ENCODE results near the gene LRRTM1. TPM values are rescaled to one million over a fixed set of nuclear protein-coding genes. Genes with fewer than 3 reads are reported as not detected.
A peak's percentile ranks its signal among the peaks of the same experiment; 100 is the strongest.

Gene LRRTM1
- total RNA-seq, 1 experiment from 2014 or later = not detected

DNA sequence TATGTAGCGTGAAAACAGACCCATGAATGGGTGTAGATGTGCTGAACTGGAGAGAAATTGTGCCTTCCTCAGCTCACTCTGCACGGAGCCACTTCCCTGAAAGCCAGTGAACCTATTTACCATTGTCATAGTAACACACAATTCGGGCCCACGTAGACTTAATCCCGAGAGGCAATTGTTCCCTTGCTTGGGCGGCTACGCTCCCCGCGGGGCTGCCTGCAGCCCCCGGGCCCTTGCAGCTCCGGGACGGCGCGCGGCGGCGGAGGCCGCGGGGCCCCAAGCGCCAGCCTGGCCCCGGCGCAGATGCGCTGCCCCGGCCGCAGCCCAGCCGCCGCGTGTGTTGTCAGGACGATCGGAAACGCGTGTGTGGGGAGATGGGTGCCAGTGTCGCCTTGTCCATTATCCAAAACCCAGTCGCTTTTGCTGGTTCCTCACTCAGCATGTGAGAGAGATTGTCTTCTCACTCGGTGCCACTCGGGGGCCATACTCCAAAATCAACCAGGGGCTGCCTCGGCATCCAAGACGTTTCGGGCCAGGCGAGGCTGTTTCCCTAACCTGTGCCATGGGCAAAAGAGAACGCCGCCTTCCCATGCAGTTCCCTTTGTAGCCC is 17.9 kb upstream of the LRRTM1 start:
- Histone ChIP-seq H3K9ac (ENCODE audit: low read length) (no peak overlapping the region), H3K9me3 (ENCODE audit: low read length) (no peaks in the 10 kb centered on the region), H3K79me2 (ENCODE audit: low read length) (no peaks in the 10 kb centered on the region), H3K4me3 (ENCODE audit: low read length) (no peak overlapping the region), H4K20me1 (ENCODE audit: insufficient read depth, low read depth, low read length) (no peaks in the 10 kb centered on the region), H2AFZ (ENCODE audit: low read length) (no peak overlapping the region), H3K4me1 (ENCODE audit: low read length) (0 out of 2 replicates have a peak, but pooled peaks cover 3% of the 10 kb centered on the region), H3K9me2 (replicated peaks; ENCODE audit: insufficient read depth, low read length) (no peaks in the 10 kb centered on the region), H3K27ac (ENCODE audit: low read length) (no peak overlapping the region), H3K36me3 (ENCODE audit: insufficient read depth, low read length) (no peaks in the 10 kb centered on the region), H3K27me3 (ENCODE audit: low read length) (0 out of 2 replicates have a peak, but pooled peaks cover 2% of the 10 kb centered on the region), H3K4me2 (ENCODE audit: low read depth, low read length, poor library complexity, severe bottlenecking) (no peak overlapping the region)
- no peak for DNase-seq

GRCh38 chr2:80312282-80312839 is 7.8 kb upstream of the LRRTM1 start:
- no peaks in the 10 kb centered on the region for H3K9me2 ChIP-seq (replicated peaks; ENCODE audit: insufficient read depth, low read length)
- H3K4me1 ChIP-seq (ENCODE audit: low read length) = peaks cover 7% of the 10 kb centered on the region; the same call in 1 of the 2 replicates
- H2AFZ ChIP-seq (ENCODE audit: low read length) = no peak overlapping the region
- H3K9ac ChIP-seq (ENCODE audit: low read length) = no peak overlapping the region
- H3K27me3 ChIP-seq (ENCODE audit: low read length) = no peaks in the 10 kb centered on the region
- no peak overlapping the region for H3K4me3 ChIP-seq (ENCODE audit: low read length)
- no peak overlapping the region for H3K4me2 ChIP-seq (ENCODE audit: low read depth, low read length, poor library complexity, severe bottlenecking)
- DNase-seq = no peak
- no peak overlapping the region for H3K27ac ChIP-seq (ENCODE audit: low read length)
- no peaks in the 10 kb centered on the region for H3K36me3 ChIP-seq (ENCODE audit: insufficient read depth, low read length)
- H4K20me1 ChIP-seq (ENCODE audit: insufficient read depth, low read depth, low read length) = no peaks in the 10 kb centered on the region
- H3K9me3 ChIP-seq (ENCODE audit: low read length) = no peaks in the 10 kb centered on the region
- no peaks in the 10 kb centered on the region for H3K79me2 ChIP-seq (ENCODE audit: low read length)

DNA sequence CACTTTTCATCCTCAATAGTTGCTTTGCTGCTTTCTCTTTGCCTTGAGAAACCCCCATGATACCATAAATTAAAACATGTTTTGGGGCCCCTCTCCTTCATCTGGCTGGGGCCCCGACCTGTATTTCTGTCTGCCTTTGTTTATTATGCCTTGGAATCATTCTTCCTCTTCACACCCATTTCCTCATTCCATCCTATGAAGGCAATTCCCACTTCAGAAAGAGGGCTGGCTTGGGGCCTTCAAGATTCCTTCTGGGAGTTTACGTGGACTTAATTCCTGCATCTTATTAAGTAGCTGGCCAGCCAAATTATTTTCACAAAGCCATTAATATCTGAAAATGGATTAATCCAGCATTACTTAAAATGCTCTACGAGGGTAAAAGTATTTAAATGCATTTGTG is 6.8 kb upstream of the LRRTM1 start:
- Histone ChIP-seq H3K79me2 (ENCODE audit: low read length) (no peaks in the 10 kb centered on the region), H3K9me3 (ENCODE audit: low read length) (no peaks in the 10 kb centered on the region), H4K20me1 (ENCODE audit: insufficient read depth, low read depth, low read length) (no peaks in the 10 kb centered on the region), H3K27me3 (ENCODE audit: low read length) (no peaks in the 10 kb centered on the region), H3K27ac (ENCODE audit: low read length) (no peak overlapping the region), H3K4me3 (ENCODE audit: low read length) (no peak overlapping the region), H3K4me2 (ENCODE audit: low read depth, low read length, poor library complexity, severe bottlenecking) (no peak overlapping the region), H3K4me1 (ENCODE audit: low read length) (peaks cover 7% of the 10 kb centered on the region; the same call in 1 of the 2 replicates), H3K9me2 (replicated peaks; ENCODE audit: insufficient read depth, low read length) (no peaks in the 10 kb centered on the region), H3K9ac (ENCODE audit: low read length) (no peak overlapping the region), H3K36me3 (ENCODE audit: insufficient read depth, low read length) (no peaks in the 10 kb centered on the region), H2AFZ (ENCODE audit: low read length) (no peak overlapping the region)
- no peak for DNase-seq

DNA sequence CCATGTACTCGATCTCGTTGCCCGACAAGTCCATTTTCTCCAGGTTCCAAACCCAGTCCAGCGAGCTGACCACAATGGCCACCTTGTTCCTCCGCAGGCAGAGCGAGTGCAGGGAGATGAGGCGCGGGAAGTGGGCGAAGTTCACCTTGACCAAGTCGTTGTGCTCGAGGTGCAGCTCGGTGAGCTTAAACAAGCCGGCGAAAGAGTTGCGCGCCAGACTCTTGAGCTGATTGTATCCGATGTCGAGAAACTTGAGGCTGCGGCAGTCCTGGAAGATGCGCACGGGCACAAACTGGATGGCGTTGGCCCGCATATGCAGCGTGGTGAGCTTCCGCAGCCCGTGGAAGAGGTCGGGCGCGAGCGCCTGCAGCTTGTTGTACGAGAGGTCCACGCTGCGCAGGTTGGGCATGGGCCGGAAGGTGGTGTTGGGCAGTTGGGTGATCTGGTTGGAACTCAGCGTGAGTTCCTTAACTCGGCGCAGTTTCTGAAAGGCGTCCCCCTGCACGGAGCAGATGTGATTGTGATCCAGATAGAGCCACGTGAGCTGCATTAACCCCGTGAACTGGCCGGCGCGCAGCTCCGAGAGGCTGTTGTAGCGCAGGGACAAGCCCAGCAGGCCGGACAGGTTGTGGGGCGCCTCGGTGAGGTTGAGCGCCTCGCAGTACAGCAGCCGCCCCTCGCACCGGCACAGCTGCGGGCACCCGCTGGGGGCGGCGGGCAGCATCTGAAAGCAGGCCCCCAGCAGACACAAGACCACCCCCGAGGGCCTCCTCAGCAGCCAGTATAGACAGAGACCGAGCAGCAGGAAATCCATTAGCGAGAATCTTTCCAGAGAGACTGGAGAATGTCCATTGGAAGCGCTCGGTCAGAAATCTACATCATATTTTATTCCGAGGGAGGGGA is 1.3 kb downstream of the LRRTM1 start:
- no peaks in the 10 kb centered on the region for H3K9me3 ChIP-seq (ENCODE audit: low read length)
- DNase-seq = no peak

DNA sequence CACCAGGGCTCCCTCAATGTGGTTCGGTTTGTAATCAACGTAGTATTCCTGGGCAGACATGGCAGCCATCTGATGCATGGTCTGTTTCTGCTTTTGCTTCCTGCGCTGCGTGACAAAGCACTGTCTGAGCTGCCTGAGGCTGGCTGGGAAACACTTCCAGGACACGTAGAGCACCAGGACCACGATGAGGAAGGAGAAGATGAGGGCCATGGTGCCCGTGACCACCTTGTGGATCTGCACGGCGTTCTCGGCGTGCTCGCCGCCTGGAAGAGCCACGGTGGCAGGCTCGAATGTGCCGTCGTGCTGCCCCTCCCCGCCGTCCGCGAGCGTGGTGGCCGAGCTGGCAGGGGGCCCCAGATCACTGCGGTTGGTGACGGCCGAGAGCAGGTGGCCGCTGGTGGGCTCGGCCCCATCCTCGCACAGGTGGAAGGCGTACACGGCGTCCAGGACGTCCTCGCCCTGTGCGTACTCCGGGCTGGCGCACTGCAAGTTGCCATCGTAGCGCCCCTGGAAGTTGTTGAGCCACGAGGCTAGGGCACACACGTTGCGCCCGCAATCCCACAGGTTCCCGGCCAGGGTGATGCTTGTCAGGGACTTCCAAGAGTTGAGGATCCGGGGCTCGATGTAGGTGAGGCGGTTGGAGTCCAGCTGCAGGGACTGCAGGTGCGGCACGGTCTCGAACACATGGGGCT is 2.1 kb downstream of the LRRTM1 start:
- Histone ChIP-seq H2AFZ (ENCODE audit: low read length) (no peak overlapping the region), H4K20me1 (ENCODE audit: insufficient read depth, low read depth, low read length) (no peaks in the 10 kb centered on the region), H3K27ac (ENCODE audit: low read length) (no peak overlapping the region), H3K4me2 (ENCODE audit: low read depth, low read length, poor library complexity, severe bottlenecking) (no peak overlapping the region), H3K27me3 (ENCODE audit: low read length) (no peaks in the 10 kb centered on the region), H3K36me3 (ENCODE audit: insufficient read depth, low read length) (no peaks in the 10 kb centered on the region), H3K4me3 (ENCODE audit: low read length) (no peak overlapping the region), H3K9ac (ENCODE audit: low read length) (no peak overlapping the region), H3K4me1 (ENCODE audit: low read length) (peaks cover 17% of the 10 kb centered on the region), H3K9me3 (ENCODE audit: low read length) (no peaks in the 10 kb centered on the region), H3K9me2 (replicated peaks; ENCODE audit: insufficient read depth, low read length) (no peaks in the 10 kb centered on the region), H3K79me2 (ENCODE audit: low read length) (no peaks in the 10 kb centered on the region)
- DNase-seq = no peak

More for the DNA sequence above, 1.3 kb downstream of the LRRTM1 start:
- H3K9ac ChIP-seq (ENCODE audit: low read length) = no peak overlapping the region
- H3K4me1 ChIP-seq (ENCODE audit: low read length) = peaks cover 17% of the 10 kb centered on the region
- no peak overlapping the region for H3K4me3 ChIP-seq (ENCODE audit: low read length)
- no peak overlapping the region for H2AFZ ChIP-seq (ENCODE audit: low read length)
- no peaks in the 10 kb centered on the region for H3K27me3 ChIP-seq (ENCODE audit: low read length)
- no peak overlapping the region for H3K4me2 ChIP-seq (ENCODE audit: low read depth, low read length, poor library complexity, severe bottlenecking)
- H4K20me1 ChIP-seq (ENCODE audit: insufficient read depth, low read depth, low read length) = no peaks in the 10 kb centered on the region
- no peaks in the 10 kb centered on the region for H3K36me3 ChIP-seq (ENCODE audit: insufficient read depth, low read length)
- no peak overlapping the region for H3K27ac ChIP-seq (ENCODE audit: low read length)
- no peaks in the 10 kb centered on the region for H3K79me2 ChIP-seq (ENCODE audit: low read length)
- H3K9me2 ChIP-seq (replicated peaks; ENCODE audit: insufficient read depth, low read length) = no peaks in the 10 kb centered on the region

GRCh38 chr2:80302001-80302313 is 2.6 kb downstream of the LRRTM1 start:
- H3K27ac ChIP-seq (ENCODE audit: low read length) = no peak overlapping the region
- H3K9me3 ChIP-seq (ENCODE audit: low read length) = no peaks in the 10 kb centered on the region
- H3K4me2 ChIP-seq (ENCODE audit: low read depth, low read length, poor library complexity, severe bottlenecking) = no peak overlapping the region
- H3K4me1 ChIP-seq (ENCODE audit: low read length) = peaks cover 17% of the 10 kb centered on the region
- H3K9ac ChIP-seq (ENCODE audit: low read length) = no peak overlapping the region
- DNase-seq = no peak
- no peaks in the 10 kb centered on the region for H3K27me3 ChIP-seq (ENCODE audit: low read length)
- H2AFZ ChIP-seq (ENCODE audit: low read length) = no peak overlapping the region
- no peaks in the 10 kb centered on the region for H3K79me2 ChIP-seq (ENCODE audit: low read length)
- H4K20me1 ChIP-seq (ENCODE audit: insufficient read depth, low read depth, low read length) = no peaks in the 10 kb centered on the region
- H3K9me2 ChIP-seq (replicated peaks; ENCODE audit: insufficient read depth, low read length) = no peaks in the 10 kb centered on the region
- no peak overlapping the region for H3K4me3 ChIP-seq (ENCODE audit: low read length)
- no peaks in the 10 kb centered on the region for H3K36me3 ChIP-seq (ENCODE audit: insufficient read depth, low read length)

DNA sequence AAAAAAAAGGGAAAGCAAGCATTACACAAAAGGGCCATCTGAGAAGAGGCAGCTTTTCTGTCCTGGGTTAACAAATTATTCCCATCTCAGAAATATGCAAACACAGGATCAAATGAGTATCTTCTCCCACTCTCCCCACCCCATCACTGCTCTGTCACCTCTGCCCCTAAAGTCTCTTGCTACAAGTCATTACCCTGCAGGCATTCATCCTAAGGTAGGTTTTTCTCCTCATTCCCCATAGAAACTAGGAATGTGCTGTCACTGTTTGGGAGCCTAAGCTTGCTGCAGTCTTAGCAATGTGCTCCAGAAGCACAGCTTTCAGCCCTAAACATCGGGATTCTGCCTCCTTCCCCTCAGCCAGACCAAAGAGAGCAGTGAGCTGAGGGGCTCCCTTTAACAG is 3.6 kb downstream of the LRRTM1 start:
- no peak overlapping the region for H3K27ac ChIP-seq (ENCODE audit: low read length)
- H3K9me2 ChIP-seq (replicated peaks; ENCODE audit: insufficient read depth, low read length) = no peaks in the 10 kb centered on the region
- no peaks in the 10 kb centered on the region for H3K36me3 ChIP-seq (ENCODE audit: insufficient read depth, low read length)
- no peak overlapping the region for H3K9ac ChIP-seq (ENCODE audit: low read length)
- no peak for DNase-seq
- no peaks in the 10 kb centered on the region for H3K79me2 ChIP-seq (ENCODE audit: low read length)
- H3K27me3 ChIP-seq (ENCODE audit: low read length) = no peaks in the 10 kb centered on the region
- peaks cover 17% of the 10 kb centered on the region for H3K4me1 ChIP-seq (ENCODE audit: low read length)
- H2AFZ ChIP-seq (ENCODE audit: low read length) = no peak overlapping the region
- H3K4me3 ChIP-seq (ENCODE audit: low read length) = no peak overlapping the region
- no peaks in the 10 kb centered on the region for H4K20me1 ChIP-seq (ENCODE audit: insufficient read depth, low read depth, low read length)
- H3K9me3 ChIP-seq (ENCODE audit: low read length) = no peaks in the 10 kb centered on the region
- peak overlapping the region; percentile 41 for H3K4me2 ChIP-seq (ENCODE audit: low read depth, low read length, poor library complexity, severe bottlenecking)

DNA sequence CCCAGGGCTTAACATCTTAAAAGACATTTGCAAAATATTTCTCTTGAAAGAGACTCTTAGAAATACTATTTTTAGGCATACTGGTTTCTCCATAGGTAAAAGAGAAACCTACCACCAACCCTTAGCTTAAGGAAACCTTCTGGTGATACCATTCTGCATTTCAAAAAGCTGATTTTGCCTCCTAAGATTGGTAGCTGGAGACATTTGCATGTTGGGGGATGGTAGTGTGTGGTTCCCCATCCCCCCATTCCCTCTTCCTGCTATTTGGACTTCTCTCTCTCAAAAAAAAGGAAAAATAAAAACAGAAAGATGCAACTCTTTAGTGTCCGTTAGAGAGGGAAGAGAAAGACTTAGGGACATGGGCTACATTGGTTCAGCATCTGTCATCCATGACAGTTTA is 4.2 kb downstream of the LRRTM1 start:
- no peaks in the 10 kb centered on the region for H3K9me3 ChIP-seq (ENCODE audit: low read length)
- H3K27ac ChIP-seq (ENCODE audit: low read length) = no peak overlapping the region
- no peaks in the 10 kb centered on the region for H3K9me2 ChIP-seq (replicated peaks; ENCODE audit: insufficient read depth, low read length)
- no peak overlapping the region for H2AFZ ChIP-seq (ENCODE audit: low read length)
- peaks cover 17% of the 10 kb centered on the region for H3K4me1 ChIP-seq (ENCODE audit: low read length)
- peak overlapping the region; percentile 41 for H3K4me2 ChIP-seq (ENCODE audit: low read depth, low read length, poor library complexity, severe bottlenecking)
- H3K36me3 ChIP-seq (ENCODE audit: insufficient read depth, low read length) = no peaks in the 10 kb centered on the region
- no peak for DNase-seq
- H3K27me3 ChIP-seq (ENCODE audit: low read length) = no peaks in the 10 kb centered on the region
- no peaks in the 10 kb centered on the region for H4K20me1 ChIP-seq (ENCODE audit: insufficient read depth, low read depth, low read length)
- H3K4me3 ChIP-seq (ENCODE audit: low read length) = no peak overlapping the region
- no peaks in the 10 kb centered on the region for H3K79me2 ChIP-seq (ENCODE audit: low read length)
- H3K9ac ChIP-seq (ENCODE audit: low read length) = no peak overlapping the region
